GM21717 (cell line): Measurements from ENCODE around the gene ALPG.
"Not testable (repeated sequence)": the region's sequence is repeated elsewhere in the genome, so short reads cannot be mapped to it uniquely, and the experiment has no call there.

Experiments used
- ATAC-seq: cut with Tn5 transposase; IDR thresholded peaks from one replicate; pipeline ENCODE4 v1.9.1; 2021; ENCODE audit warnings: mild to moderate bottlenecking, moderate library complexity; ENCODE audit not compliant: unreplicated experiment

ALPG gene

GRCh38 chr2:232394431-232394830, 12.2 kb upstream of the ALPG start:
- ATAC-seq, result not testable (repeated sequence)

GRCh38 chr2:232395586-232395985, 11.1 kb upstream of the ALPG start:
- ATAC-seq, result no peak

- ATAC-seq, result no peak
Measured at GRCh38 chr2:232396683-232397082, 10.0 kb upstream of the ALPG start.

GRCh38 chr2:232398293-232399034, 8.2 kb upstream of the ALPG start:
- ATAC-seq, result no peak

GRCh38 chr2:232400256-232401015, 6.2 kb upstream of the ALPG start:
- ATAC-seq, result no peak

- ATAC-seq, result no peak
Measured at GRCh38 chr2:232402518-232402917, 4.1 kb upstream of the ALPG start.

- no peak for ATAC-seq
Measured at GRCh38 chr2:232405943-232406510, 617 bp upstream of the ALPG start.

GRCh38 chr2:232407428-232408150, 945 bp downstream of the ALPG start:
- not testable (repeated sequence) for ATAC-seq

- not testable (repeated sequence) for ATAC-seq
Measured at GRCh38 chr2:232408269-232408668, 1.6 kb downstream of the ALPG start.

GRCh38 chr2:232409617-232410016, 3.0 kb downstream of the ALPG start:
- ATAC-seq, result not testable (repeated sequence)

GRCh38 chr2:232410238-232410900, 3.7 kb downstream of the ALPG start:
- no peak for ATAC-seq

GRCh38 chr2:232411901-232412629, 5.4 kb downstream of the ALPG start:
- ATAC-seq, result no peak

- no peak for ATAC-seq
Measured at GRCh38 chr2:232412986-232413385, 6.3 kb downstream of the ALPG start.

GRCh38 chr2:232415138-232415690, 8.6 kb downstream of the ALPG start:
- ATAC-seq, result no peak

- no peak for ATAC-seq
Measured at GRCh38 chr2:232415736-232416520, 9.3 kb downstream of the ALPG start.

GRCh38 chr2:232416521-232417470, 10.2 kb downstream of the ALPG start:
- no peak for ATAC-seq

- ATAC-seq, result no peak
Measured at GRCh38 chr2:232417489-232417888, 10.8 kb downstream of the ALPG start.

GRCh38 chr2:232418056-232418455, 11.4 kb downstream of the ALPG start:
- no peak for ATAC-seq
